HG02678 (cell line): Measurements from ENCODE around the gene TREML4.

Experiments
- ATAC-seq: cut with Tn5 transposase; IDR thresholded peaks from one replicate; pipeline ENCODE4 v1.9.1; 2021; ENCODE audit warnings: mild to moderate bottlenecking, moderate library complexity; ENCODE audit not compliant: unreplicated experiment

TREML4 gene

DNA sequence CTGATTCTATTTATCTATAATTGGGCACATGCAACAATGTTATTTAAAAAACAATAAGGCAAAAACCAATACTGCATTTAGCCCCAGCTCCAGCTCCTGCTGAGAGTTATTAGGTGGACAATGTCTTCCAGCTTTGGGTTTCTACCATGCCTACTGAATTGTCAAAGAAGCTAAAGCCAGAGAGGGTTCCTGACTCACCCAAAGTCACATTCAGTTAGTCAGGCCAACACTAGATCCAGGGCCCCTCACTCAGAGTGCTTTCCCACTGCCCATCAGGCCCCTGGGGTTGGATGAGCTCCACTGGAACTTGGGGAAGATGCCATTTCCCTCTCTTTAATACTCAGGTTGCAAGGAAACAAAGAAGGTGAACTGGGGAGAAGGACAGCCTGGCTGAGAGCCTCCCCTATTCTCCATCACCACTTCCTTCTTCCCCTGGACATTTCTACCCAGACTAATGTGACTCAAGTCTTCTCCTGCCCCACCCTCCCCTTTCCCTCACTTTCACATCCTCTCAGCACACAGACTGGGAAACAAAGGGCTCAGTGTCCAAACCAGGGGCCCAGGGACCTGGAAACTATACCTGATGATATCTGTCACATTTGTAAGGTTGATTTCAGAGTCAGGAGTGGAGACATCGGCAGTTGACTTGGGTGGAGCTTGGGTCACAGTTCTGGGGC, 52.4 kb downstream of the TREML4 start:
- no peak for ATAC-seq

- ATAC-seq: no peak
These were observed 55.5 kb downstream of the TREML4 start for GRCh38 chr6:41283600-41283999.

GRCh38 chr6:41284726-41285125, 56.6 kb downstream of the TREML4 start:
- no peak for ATAC-seq

DNA sequence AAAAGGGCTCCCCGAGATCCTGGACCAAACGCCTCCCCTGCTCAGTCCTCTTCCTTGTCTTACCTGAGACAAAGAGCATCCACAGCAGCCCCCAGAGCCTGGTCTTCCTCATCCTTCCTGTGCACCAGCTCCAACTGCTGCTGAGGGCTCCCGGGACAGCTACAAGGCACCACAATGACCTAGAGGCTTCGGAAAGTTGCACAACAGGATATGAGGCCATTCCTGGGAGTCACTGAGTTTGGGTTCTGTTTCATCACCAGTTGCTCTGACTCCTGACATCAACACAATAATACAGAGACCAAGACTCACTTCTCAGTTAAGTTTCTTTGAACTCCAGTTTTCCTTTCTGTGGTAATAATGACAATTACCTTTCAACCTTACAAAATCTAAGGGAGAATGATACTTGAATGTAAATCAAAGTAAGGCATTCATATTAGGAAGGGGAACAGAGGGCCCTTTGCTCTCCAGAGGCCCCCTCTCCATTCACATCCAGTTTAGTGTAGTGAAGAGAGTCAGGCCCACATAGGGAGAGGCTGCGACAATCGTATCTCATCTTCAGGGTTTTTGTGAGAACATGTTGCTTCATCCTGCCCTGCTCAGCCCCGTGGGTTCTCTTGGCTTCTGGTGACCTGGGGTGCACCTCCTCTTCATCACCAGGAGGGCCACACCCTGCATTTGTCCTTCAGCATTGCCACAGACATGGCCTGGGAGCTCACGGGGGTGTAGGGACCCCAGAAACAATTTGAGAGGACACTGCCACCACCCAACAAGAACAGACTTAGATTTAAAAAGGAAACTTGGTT, 58.6 kb downstream of the TREML4 start, which contains the start of gene TREM1:
Gene TREM1 (minus strand): TSS at position 139 of the 803 bp plus-strand sequence. CDS start 27 bp downstream, at position 112.
- ATAC-seq: no peak

- no peak for ATAC-seq
These were observed 60.0 kb downstream of the TREML4 start for GRCh38 chr6:41288030-41288753.
